Measurements from ENCODE around the gene GNA14. TPM values are rescaled to one million over a fixed set of nuclear protein-coding genes. Genes with fewer than 3 reads are reported as not detected.

Gene GNA14
- total RNA-seq, 2 experiments from 2014 or later, result not detected

DNA sequence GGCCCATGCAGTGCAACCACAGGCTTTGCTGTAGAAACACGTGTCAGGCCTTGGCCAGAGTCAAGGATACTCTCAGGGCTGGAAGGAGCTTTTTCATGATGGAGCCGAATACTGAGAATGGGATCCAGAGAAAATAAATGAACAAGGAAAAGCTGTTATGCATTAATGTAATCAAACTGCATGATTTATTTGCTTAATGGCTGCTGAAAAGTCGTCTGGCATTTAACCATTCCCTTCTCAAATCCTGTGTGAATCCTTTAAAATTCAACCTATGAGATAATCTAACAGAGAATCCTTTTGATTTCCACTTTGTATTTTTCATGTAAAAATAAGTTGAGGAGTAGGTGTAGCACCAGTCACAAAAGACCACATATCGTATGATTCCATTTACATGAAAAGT lies 24.1 kb upstream of the GNA14 start:
- H3K36me3 Mint-ChIP-seq, result no peaks in the 10 kb centered on the region
- POLR2A ChIA-PET, result no interaction called here
- intact Hi-C loops (cut with micrococcal nuclease), result no loop called here
- no peak overlapping the region for H3K27ac Mint-ChIP-seq
- H3K9me3 Mint-ChIP-seq, result no peaks in the 10 kb centered on the region
- no peaks in the 10 kb centered on the region for H3K27me3 Mint-ChIP-seq
- CTCF ChIA-PET, result no interaction called here
- DNase-seq, result no peak
- no peak overlapping the region for H3K4me3 Mint-ChIP-seq
- H3K4me1 Mint-ChIP-seq (ENCODE audit: low read depth), result no peaks in the 10 kb centered on the region

DNA sequence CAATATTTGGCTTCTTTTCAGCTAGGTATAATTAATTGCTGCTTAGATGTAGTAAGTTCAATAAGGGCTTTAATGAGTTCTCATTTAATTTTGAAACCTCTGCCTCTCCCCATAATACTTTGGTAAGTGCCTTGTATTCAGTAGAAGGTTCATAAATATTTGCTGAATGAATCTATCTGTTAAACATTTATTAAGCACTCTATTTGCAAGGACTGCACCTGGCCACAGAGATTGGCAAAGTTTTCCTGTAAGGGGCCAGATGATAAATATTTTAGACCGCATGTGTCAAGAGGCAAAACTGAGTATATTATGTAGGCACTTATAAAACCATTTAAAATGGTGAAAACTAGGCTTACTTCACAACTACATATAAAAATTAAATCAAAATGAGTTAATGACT lies 19.0 kb upstream of the GNA14 start:
- intact Hi-C loops (cut with micrococcal nuclease), result no loop called here
- no peak for DNase-seq
- H3K4me1 Mint-ChIP-seq (ENCODE audit: low read depth), result no peaks in the 10 kb centered on the region
- H3K27ac Mint-ChIP-seq, result no peak overlapping the region
- H3K9me3 Mint-ChIP-seq, result no peaks in the 10 kb centered on the region
- peaks cover 2% of the 10 kb centered on the region for H3K27me3 Mint-ChIP-seq
- no peak overlapping the region for H3K4me3 Mint-ChIP-seq
- POLR2A ChIA-PET, result no interaction called here
- CTCF ChIA-PET, result no interaction called here
- no peaks in the 10 kb centered on the region for H3K36me3 Mint-ChIP-seq

DNA sequence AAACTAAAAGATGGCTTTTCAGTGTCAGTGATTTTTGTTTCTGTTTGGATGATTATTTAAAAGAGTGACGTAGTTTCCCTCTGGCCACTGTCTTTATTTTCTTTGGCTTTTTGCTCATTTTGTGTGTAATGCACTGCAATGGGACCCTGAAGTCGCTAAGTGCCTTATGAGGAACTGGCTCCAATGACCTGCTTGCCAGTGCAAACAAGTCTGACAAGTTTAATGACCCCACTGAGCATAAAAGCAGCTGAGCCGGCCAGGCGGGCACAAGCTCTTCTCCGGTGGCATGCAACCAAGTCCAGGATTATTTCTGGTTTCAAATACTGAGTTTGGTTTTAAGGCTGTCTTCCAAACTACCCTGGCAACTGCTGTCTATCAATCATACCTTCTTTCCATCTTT lies 15.6 kb upstream of the GNA14 start:
- intact Hi-C loops (cut with micrococcal nuclease), result loop anchor here (1.0 kb wide), 1 partner anchor 88 kb away; no protein-coding TSS in a partner anchor
- CTCF ChIA-PET, result interaction anchor here (0.9 kb wide), 1 partner anchor 66 kb away, joined by 3 read pairs; no protein-coding TSS in a partner anchor
- no peaks in the 10 kb centered on the region for H3K9me3 Mint-ChIP-seq

DNA sequence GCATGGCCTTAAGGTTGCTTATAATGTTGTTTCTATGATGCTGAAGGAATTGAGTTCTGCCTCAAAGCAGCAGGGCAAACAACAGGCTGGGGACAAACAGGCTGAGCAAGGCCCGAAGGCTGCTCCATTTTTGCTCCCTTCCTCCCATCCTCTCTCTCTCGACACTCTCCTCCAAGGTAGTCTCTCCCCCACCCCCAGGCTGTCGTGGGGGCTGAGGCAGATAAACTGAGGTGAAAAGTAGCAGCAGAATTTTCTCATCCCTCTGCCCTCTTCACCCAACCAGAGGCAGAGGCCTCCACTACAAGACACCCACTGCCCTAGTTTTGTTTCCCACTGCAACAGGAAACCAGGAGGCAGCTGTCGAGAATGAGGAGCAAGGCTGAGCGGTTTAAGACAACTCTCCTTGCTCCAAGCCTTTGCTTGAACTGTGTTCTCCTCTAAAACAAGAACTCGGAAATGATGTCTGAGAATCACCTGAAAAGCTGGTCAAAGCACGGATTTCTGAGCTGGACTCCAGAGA lies 13.5 kb upstream of the GNA14 start:
- ChIA-PET POLR2A (no interaction called here), CTCF (no interaction called here)
- DNase-seq, result no peak
- Mint-ChIP-seq H3K27me3 (peaks cover 2% of the 10 kb centered on the region), H3K4me1 (ENCODE audit: low read depth) (no peaks in the 10 kb centered on the region), H3K36me3 (no peaks in the 10 kb centered on the region), H3K27ac (no peak overlapping the region), H3K9me3 (no peaks in the 10 kb centered on the region), H3K4me3 (no peak overlapping the region)
- intact Hi-C loops (cut with micrococcal nuclease), result no loop called here

More for the DNA sequence above, 15.6 kb upstream of the GNA14 start:
- POLR2A ChIA-PET, result interaction anchor here (0.6 kb wide), 1 partner anchor 711 kb away, joined by 7 read pairs; no protein-coding TSS in a partner anchor
- no peak for DNase-seq
- no peaks in the 10 kb centered on the region for H3K4me1 Mint-ChIP-seq (ENCODE audit: low read depth)
- H3K36me3 Mint-ChIP-seq, result no peaks in the 10 kb centered on the region
- no peak overlapping the region for H3K4me3 Mint-ChIP-seq
- H3K27me3 Mint-ChIP-seq, result peaks cover 2% of the 10 kb centered on the region
- H3K27ac Mint-ChIP-seq, result no peak overlapping the region

DNA sequence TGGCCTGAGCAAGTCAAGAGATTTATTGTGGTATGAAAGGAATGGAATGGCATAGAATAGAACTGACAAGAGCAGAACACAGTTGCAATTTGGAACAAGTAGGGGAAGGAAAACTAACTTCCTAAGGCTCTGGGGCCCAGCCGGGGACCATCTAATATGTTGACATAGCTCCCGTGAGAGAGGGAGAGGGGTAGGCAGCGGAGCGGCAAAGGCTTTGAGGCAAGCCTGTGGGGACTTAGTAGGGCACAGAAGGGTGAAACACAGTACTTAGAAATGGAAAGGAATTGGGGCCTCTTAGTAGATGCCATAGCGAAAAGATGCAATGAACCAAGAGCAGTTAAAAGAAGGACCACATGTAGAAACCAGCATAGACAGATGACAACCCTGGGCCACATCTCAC lies 11.8 kb upstream of the GNA14 start:
- H3K4me3 Mint-ChIP-seq, result no peak overlapping the region
- ChIA-PET CTCF (no interaction called here), POLR2A (no interaction called here)
- H3K36me3 Mint-ChIP-seq, result no peaks in the 10 kb centered on the region
- DNase-seq, result no peak
- peaks cover 4% of the 10 kb centered on the region for H3K27me3 Mint-ChIP-seq
- H3K4me1 Mint-ChIP-seq (ENCODE audit: low read depth), result no peaks in the 10 kb centered on the region
- H3K27ac Mint-ChIP-seq, result no peak overlapping the region
- intact Hi-C loops (cut with micrococcal nuclease), result no loop called here
- no peaks in the 10 kb centered on the region for H3K9me3 Mint-ChIP-seq

DNA sequence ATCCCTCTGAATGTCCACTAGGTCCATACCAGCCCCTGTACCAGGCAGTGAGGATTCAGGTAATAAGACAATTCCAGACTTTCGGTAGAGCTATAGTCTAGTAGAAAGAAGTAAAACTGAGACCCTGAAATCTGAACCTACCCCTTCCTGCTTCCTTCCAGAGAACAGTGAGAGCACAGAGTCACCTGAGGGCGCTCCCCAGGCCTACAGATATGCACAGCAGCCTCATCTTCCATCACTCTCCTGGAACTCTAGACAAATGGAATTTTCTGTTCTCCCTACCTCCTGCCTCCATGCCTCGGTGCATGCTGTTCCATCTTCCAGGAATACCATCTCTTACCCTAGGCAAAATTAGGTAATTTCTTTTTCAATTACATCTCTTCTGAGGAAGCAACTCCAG lies 3.1 kb upstream of the GNA14 start:
- CTCF ChIA-PET, result interaction anchor here (0.6 to 2.0 kb wide), 2 partner anchors 69 to 194 kb away, joined by 3 to 5 read pairs; no protein-coding TSS in a partner anchor
- peaks cover 14% of the 10 kb centered on the region for H3K4me1 Mint-ChIP-seq (ENCODE audit: low read depth)

DNA sequence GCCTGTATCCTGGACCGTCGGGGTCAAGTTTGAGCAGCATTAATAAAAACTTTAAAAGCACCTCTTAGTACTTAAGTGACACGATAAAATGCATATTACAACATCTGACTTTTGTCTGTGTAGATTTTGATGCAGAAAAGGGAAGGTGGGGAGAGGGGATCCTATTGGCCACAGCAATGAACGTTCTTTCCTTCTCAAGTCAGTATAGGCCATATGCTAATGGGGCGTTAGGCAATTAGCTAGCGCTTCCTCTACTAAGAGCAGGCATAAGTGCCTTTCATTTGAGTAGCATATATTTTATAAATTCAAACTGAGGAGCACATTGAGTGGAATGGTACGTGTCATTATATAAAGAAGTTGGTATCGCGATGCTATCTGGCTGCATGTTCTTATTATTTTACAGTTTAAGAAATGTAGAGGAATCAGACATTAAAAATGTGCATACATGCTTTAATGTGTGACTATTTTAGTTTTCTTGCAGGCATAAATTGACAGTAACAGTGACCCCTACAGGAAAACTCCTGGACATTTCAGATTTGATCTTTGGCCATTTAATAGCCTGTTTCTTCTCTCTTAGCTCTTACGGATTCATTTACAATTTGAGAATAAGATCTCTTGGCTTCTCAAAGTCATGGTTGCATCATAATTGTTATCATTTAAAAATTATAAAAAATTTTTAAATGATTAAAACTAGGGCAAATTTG lies 1.1 kb upstream of the GNA14 start:
- Mint-ChIP-seq H3K9me3 (no peaks in the 10 kb centered on the region), H3K27me3 (peaks cover 35% of the 10 kb centered on the region), H3K27ac (no peak overlapping the region), H3K4me3 (peak overlapping the region; percentile 65), H3K4me1 (ENCODE audit: low read depth) (peaks cover 14% of the 10 kb centered on the region), H3K36me3 (no peaks in the 10 kb centered on the region)
- POLR2A ChIA-PET, result no interaction called here
- CTCF ChIA-PET, result interaction anchor here (2.0 kb wide), 1 partner anchor 192 kb away, joined by 5 read pairs; no protein-coding TSS in a partner anchor
- DNase-seq, result no peak
- intact Hi-C loops (cut with micrococcal nuclease), result loop anchor here (5.0 kb wide), 2 partner anchors 192 to 563 kb away; no protein-coding TSS in a partner anchor

More for the DNA sequence above, 3.1 kb upstream of the GNA14 start:
- H3K27me3 Mint-ChIP-seq, result peaks cover 22% of the 10 kb centered on the region
- H3K9me3 Mint-ChIP-seq, result no peaks in the 10 kb centered on the region
- intact Hi-C loops (cut with micrococcal nuclease), result no loop called here
- POLR2A ChIA-PET, result no interaction called here
- no peak for DNase-seq
- H3K36me3 Mint-ChIP-seq, result no peaks in the 10 kb centered on the region
- H3K27ac Mint-ChIP-seq, result no peak overlapping the region
- H3K4me3 Mint-ChIP-seq, result no peak overlapping the region

DNA sequence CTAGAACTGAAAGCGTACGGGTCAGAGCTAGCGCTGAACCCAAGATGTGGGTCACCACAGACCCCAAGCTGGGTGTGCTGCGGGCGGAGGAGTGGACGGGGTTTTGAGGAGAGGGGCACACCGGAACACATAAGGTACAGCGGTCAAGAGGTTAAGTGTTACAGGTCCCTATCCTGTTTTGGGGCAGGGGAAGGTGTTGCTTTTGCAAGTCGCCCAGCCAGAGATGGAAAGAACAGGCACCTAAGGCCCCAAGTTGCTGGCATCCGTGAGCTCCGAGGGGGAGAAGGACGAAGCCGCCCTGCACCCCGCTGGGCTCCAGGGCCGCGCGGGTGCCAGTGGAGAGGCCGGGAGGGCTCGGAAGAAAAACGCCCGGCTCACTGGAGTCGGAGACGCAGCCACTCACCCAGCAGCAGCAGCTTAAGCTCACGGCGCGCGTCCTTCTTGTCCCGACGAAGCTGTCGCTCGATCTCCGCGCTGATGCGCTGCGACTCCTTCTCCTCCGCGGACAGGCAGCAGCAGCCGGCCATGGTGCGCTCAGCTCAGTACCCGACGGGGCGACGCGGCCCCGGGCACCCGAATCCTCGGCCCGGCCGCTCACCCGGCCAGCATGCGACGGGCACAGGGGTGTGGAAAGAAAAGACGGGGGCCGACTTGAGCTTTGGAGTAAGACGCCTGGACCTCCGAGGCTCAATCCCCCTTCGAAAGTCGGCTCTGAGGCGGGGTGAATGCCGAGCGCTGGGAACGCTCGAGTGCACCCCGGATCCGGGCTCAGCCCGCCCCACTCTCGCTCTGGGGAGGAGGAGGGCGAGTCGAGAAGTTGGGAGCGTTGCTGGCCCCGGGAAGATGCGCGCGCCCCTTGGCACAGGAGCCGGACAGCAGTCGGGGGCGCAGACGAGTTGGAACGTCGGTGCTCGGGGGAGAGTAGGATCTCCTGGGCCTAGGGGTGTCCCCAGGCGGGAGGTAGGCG lies 572 bp downstream of the GNA14 start:
- peak overlapping the region; percentile 65 for H3K4me3 Mint-ChIP-seq
- peak; percentile 16 for DNase-seq
- intact Hi-C loops (cut with micrococcal nuclease), result loop anchor here (5.0 kb wide), 2 partner anchors 190 to 565 kb away; no protein-coding TSS in a partner anchor
- ChIA-PET CTCF (interaction anchor here (1.1 to 1.5 kb wide), 2 partner anchors 190 to 214 kb away, joined by 3 to 4 read pairs; no protein-coding TSS in a partner anchor), POLR2A (no interaction called here)
- peaks cover 35% of the 10 kb centered on the region for H3K27me3 Mint-ChIP-seq
- no peaks in the 10 kb centered on the region for H3K9me3 Mint-ChIP-seq
- H3K4me1 Mint-ChIP-seq (ENCODE audit: low read depth), result peaks cover 14% of the 10 kb centered on the region
- H3K36me3 Mint-ChIP-seq, result no peaks in the 10 kb centered on the region
- no peak overlapping the region for H3K27ac Mint-ChIP-seq

DNA sequence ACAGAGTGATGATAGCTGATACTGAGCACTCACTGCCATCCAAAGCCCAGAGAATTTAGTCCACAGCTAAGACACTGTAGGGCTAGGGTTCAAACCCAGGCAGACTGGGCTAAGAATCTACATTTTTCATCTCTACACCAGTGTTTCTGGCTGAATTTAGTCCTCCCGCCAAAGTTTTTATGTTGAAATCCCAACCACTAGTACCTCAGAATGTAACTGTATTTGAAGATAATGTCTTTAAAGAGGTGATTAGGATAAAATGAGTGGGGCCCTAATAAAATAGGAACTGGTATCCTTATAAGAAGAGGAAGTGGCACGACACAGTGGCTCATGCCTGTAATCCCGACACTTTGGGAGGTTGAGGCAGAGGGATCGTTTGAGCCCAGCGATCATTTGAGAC lies 4.3 kb downstream of the GNA14 start:
- intact Hi-C loops (cut with micrococcal nuclease), result no loop called here
- Mint-ChIP-seq H3K36me3 (no peaks in the 10 kb centered on the region), H3K4me1 (ENCODE audit: low read depth) (peaks cover 14% of the 10 kb centered on the region), H3K4me3 (no peak overlapping the region), H3K27ac (no peak overlapping the region), H3K27me3 (peaks cover 35% of the 10 kb centered on the region), H3K9me3 (no peaks in the 10 kb centered on the region)
- CTCF ChIA-PET, result interaction anchor here (1.7 kb wide), 1 partner anchor 186 kb away, joined by 4 read pairs; no protein-coding TSS in a partner anchor
- DNase-seq, result no peak
- POLR2A ChIA-PET, result no interaction called here

DNA sequence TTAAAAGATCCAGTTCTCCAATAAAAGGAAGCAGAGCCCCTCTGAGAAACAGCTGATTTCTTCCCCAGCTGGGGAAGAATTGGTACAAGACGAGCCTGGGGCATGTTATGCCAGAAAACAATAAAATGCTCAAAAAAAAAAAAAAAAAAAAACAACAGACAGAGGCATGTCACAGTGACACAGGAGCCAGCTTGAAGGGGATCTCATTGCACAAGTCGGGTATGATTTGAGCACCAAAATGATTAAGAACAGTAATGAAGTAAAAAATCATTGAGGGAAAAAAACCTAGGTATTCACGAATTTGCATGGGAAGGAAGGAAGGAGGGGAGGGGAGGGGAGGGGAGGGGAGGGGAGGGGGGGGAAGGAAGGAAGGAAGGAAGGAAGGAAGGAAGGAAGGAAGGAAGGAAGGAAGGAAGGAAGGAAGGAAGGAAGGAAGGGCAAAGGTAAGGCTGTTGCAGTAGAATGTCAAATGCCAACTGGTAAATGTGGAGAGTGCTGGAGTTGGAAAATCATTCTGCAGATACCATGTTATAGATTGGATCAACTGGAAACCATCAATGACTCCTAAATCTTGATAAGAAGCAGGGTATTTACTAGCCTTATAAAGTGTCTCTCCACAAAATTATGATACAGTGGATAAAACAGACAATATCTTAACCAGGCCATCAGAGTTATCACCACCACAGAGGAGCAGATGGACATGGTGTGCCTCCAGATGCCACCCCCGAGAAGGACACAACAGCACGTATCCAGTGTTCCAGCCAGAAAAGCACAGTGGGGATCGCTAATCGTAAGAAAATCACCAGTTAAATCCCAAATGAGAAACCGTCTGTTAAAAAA lies 7.2 kb downstream of the GNA14 start:
- intact Hi-C loops (cut with micrococcal nuclease), result no loop called here
- no peak overlapping the region for H3K4me3 Mint-ChIP-seq
- CTCF ChIA-PET, result no interaction called here
- DNase-seq, result no peak
- POLR2A ChIA-PET, result no interaction called here
- no peaks in the 10 kb centered on the region for H3K9me3 Mint-ChIP-seq
- no peaks in the 10 kb centered on the region for H3K4me1 Mint-ChIP-seq (ENCODE audit: low read depth)
- H3K27me3 Mint-ChIP-seq, result peaks cover 20% of the 10 kb centered on the region
- H3K36me3 Mint-ChIP-seq, result no peaks in the 10 kb centered on the region
- H3K27ac Mint-ChIP-seq, result no peak overlapping the region

DNA sequence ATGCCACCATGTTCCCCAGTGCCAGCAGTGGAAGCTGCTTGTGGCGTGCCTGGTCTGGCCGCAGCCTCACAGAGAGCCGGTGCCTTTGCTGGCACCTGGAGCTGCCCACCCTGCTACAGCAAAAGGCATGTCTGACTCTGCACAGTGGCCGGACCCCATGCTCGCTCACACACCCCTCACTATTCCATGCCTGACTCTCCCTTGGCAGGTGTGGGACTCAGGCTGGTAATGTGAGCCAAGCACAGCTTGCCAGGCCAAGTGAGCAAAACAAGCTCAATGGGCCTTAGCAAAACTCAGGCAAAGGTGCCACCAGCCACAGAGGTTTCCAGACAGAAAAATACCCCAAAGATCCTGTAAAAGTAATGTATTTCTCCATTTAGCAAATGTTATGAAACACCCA lies 15.5 kb downstream of the GNA14 start:
- H3K4me3 Mint-ChIP-seq, result no peak overlapping the region
- DNase-seq, result no peak
- no peaks in the 10 kb centered on the region for H3K4me1 Mint-ChIP-seq (ENCODE audit: low read depth)
- CTCF ChIA-PET, result no interaction called here
- no peak overlapping the region for H3K27ac Mint-ChIP-seq
- no peaks in the 10 kb centered on the region for H3K9me3 Mint-ChIP-seq
- intact Hi-C loops (cut with micrococcal nuclease), result no loop called here
- H3K36me3 Mint-ChIP-seq, result no peaks in the 10 kb centered on the region
- H3K27me3 Mint-ChIP-seq, result peaks cover 5% of the 10 kb centered on the region
- POLR2A ChIA-PET, result no interaction called here
